GM19324 (cell line): ENCODE results near the gene NFKBIB.
A peak's percentile ranks its signal among the peaks of the same experiment; 100 is the strongest.
"Not testable (repeated sequence)": the region's sequence is repeated elsewhere in the genome, so short reads cannot be mapped to it uniquely, and the experiment has no call there.

Source experiments
- ATAC-seq: cut with Tn5 transposase; IDR thresholded peaks from one replicate; pipeline ENCODE4 v1.9.1; 2021; ENCODE audit warnings: mild to moderate bottlenecking, moderate library complexity; ENCODE audit not compliant: unreplicated experiment, low FRiP score

Gene NFKBIB

DNA sequence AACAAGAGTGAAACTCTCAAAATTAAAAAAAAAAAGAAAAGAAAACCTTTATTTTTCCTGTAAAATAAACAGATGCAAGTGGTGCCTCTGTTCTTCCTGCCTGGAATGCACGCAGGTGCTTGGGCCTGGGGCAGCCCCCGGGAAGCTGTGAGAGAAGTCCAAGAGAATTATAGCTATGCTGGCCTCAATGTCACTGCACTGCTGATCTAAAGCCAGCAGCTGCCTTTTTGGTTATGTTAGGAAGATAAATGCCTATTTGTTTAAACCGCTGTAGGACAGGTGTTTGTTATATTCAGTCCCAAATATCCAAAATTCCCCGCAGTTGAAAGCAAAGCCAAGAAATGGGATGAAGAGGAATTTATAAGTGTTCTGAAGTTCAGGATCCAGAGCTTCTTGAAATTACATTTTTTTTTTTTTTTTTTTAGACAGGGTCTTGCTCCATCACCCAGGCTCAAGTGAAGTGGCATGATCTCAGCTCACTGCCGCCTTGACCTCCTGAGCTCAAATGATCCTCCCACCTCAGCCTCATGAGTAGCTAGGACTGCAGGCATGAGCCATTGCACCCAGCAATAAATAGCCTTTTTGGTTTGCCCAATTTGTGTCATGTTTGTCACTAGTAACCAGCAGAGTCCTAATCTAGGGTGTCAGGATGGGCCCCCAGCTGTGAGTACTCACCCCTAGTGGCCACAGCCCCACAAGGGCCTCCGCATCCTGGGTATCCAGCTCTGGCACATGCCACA is 23.9 kb upstream of the NFKBIB start:
- ATAC-seq, result no peak

DNA sequence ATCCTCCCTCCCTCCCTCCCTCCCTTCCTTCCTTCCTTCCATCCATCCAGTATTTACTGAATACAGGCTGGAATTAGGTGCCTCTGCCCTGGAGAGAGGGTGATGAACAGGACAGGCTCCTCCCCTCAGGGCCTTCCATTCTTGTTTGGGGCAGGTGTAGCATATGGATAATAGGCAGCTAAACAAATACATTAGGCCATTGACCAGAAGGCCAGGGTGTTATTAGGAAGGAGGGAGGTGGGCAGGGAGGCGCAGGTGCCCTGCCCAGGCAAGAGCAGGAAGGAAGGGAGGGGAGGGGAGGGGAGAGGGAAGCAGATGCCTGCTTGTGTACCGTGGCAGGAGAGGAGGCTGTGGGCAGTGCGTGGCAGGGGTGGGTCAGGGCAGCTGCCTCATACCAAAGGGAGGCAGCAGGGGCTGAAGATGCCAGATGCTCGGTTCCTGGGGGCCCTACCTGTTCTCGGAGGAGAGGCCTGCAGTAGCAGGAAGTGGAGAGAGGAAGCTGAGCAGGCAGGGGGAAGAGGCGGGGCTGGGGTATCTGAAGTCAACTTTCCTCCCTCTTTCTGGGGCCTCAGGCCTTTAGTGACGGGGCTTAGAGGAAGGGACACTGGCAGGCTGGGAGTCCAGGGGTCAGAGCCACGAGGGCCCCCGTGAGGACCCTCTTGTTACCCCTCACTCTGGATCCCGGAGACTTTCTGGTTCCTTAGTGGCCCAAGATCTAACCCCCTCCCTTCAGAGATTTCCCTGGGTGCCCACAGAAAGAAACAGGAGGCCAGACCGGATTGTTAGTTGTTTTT is 21.8 kb upstream of the NFKBIB start, which contains the start of gene RINL:
Gene RINL (minus strand): TSS at position 495 of the 794 bp plus-strand sequence. CDS start 1,533 bp downstream, outside the sequence.
- ATAC-seq, result peak; percentile 68

GRCh38 chr19:38878575-38879399 is 21.0 kb upstream of the NFKBIB start:
- ATAC-seq, result no peak

GRCh38 chr19:38879400-38879751 is 20.4 kb upstream of the NFKBIB start:
- ATAC-seq, result no peak

GRCh38 chr19:38880076-38880881 is 19.5 kb upstream of the NFKBIB start:
- no peak for ATAC-seq

GRCh38 chr19:38880882-38881609 is 18.7 kb upstream of the NFKBIB start:
- no peak for ATAC-seq

- ATAC-seq, result no peak
Measured at GRCh38 chr19:38883286-38883685, 16.5 kb upstream of the NFKBIB start.

DNA sequence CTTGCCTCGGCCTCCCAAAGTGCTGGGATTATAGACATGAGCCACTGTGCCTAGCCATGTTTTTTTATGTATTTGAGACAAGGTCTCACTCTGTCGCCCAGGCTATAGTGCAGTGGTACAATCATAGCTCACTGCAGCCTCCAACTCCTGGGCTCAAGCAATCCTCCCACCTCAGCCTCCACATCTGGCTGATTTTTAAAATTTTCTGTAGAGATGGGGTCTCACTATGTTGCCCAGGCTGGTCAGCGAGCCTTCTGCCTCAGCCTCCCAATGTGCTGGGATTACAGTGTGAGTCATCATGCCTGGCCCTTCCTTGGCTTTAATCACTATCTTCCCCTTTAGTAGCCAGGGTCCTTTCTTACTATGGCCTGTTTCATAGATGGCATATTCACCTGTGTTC is 15.1 kb upstream of the NFKBIB start:
- not testable (repeated sequence) for ATAC-seq

DNA sequence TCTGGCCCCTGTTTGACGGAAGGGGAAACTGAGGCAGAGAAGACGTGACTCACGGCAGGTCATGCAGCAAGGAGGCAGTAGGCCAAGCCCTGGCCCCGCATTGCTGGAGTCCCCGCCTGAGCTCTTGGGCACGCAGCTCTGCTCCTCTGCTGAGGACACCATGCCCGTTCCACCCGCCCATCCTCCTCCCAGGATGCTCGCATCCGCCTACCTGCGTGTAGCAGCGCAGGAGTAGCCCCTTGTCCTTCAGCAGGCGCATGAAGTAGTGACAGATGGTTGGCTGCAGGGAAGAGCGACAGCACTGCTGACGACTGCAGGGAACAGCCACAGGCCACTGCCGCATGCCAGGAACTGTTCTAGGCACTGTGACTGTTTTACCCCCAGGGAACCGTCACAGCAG is 10.9 kb upstream of the NFKBIB start:
- no peak for ATAC-seq

GRCh38 chr19:38889803-38890202 is 10.0 kb upstream of the NFKBIB start:
- no peak for ATAC-seq

DNA sequence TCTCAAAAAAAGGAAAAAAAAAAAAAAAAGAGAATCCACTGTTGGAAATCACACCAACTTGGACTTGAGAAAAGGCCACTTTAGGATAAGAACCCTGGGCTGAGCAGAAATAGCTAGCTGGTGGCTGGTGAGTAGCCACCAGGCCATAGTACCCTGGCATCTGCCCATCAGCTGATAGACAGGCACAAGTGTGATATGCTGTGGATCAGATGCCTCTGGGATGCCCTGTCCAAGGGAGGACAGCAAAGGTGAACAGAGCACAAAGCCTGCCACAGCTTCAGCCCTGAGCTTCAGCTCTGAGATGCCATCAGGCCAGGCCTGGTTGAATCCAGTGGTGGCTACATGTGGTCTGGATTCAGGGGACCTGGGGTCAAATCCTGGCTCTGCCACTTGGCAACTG is 9.1 kb upstream of the NFKBIB start:
- ATAC-seq, result no peak

GRCh38 chr19:38891771-38892170 is 8.0 kb upstream of the NFKBIB start:
- no peak for ATAC-seq

- ATAC-seq, result no peak
Measured at GRCh38 chr19:38892841-38893240, 6.9 kb upstream of the NFKBIB start.

DNA sequence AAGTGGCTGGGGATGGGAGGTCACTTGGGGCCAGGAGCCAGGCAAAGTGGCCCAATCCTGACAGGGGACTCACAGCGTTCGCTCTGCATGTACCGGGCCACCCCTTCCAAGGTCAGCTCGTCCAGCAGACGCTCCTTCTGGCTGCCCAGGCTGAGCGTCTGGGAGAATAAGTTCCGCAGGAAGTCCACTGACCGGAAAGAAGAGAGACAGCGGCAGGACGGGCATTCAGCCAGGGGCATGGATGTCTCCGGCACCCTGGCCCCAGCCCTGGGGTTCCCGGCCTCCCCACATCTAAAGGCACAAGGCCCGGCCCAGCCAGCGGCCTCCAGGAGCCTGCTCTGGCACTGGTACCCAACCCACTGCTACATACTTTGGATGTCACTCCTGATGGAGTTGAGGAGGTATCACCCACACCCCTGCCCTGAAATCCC is 6.4 kb upstream of the NFKBIB start:
- ATAC-seq, result no peak

DNA sequence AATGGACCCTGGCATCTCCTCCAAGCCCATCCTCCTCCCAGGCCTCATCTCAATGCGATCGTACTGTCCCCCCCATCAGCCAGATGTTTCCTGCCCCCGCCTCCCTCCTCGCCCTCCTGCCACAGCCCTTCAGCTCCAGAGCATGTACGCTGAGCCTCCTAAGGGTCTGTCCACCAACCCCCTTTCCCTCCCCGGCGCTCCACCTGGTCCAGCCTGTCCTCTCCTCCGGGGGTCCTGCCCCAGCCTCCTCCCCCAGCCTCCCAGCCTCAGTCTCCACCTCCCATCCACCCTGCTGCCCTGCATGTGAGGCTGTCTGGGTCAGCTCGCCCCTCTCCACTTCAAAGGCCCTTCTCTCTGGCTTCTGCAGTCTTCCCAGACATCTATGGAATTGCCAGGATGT is 4.8 kb upstream of the NFKBIB start:
- no peak for ATAC-seq

- peak; percentile 2 for ATAC-seq
Measured at GRCh38 chr19:38898788-38899446, 852 bp upstream of the NFKBIB start.

DNA sequence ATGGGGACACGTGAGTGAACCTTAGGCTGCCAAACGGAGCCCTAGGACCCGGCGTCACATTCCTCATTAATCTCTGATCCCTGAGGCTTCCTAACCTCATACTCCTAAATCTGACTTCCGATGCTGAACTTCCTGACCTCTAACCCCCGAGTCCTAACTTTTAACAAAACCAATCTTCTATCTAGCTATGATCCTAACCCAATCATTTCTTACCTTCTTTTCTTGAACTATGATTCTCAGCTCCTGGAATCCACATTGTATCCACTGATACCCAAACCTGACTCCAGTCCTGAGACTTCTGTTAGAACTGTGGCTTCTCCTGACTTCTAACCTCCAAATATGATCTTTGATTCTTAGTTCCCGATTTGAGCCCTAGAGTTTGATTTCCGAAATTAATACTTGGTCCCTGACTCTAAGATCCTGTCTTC is 447 bp downstream of the NFKBIB start:
- no peak for ATAC-seq

GRCh38 chr19:38900743-38901190 is 998 bp downstream of the NFKBIB start:
- ATAC-seq, result no peak

DNA sequence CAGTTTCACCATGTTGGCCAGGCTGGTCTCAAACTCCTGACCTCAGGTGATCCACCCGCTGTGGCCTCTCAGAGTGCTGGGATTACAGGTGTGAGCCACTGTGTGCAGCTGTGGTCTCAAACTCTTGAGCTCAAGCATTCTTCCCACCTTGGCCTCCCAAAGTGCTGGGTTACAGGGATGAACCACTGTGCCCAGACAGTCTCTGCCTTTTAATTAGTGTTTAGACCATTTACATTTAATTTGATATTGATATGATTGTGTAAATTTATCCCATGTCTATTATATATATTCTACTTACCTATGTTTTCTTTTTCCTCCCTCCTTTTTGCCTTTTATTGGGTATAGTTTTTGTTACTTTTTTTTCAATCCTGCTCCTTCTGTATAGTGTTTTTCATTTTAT is 1.9 kb downstream of the NFKBIB start:
- no peak for ATAC-seq
